UCSD-AML1 (cell line): ENCODE results near the gene CCDC39.
"Not testable (repeated sequence)": the region's sequence is repeated elsewhere in the genome, so short reads cannot be mapped to it uniquely, and the experiment has no call there.

Experiments
- DNase-seq: peaks from one replicate; lab custom pipeline; 2025; ENCODE audit not compliant: unreplicated experiment; lab: John Stamatoyannopoulos, UW

Gene CCDC39

GRCh38 chr3:180624714-180625113 lies 54.6 kb downstream of the CCDC39 start:
- no peak for DNase-seq

GRCh38 chr3:180619723-180620122 lies 59.6 kb downstream of the CCDC39 start:
- no peak for DNase-seq

GRCh38 chr3:180618563-180618962 lies 60.7 kb downstream of the CCDC39 start:
- not testable (repeated sequence) for DNase-seq

GRCh38 chr3:180617049-180617448 lies 62.2 kb downstream of the CCDC39 start:
- no peak for DNase-seq

- DNase-seq: no peak
These were observed 63.3 kb downstream of the CCDC39 start for GRCh38 chr3:180615954-180616353.

GRCh38 chr3:180612364-180612763 lies 66.9 kb downstream of the CCDC39 start:
- no peak for DNase-seq

- no peak for DNase-seq
These were observed 68.3 kb downstream of the CCDC39 start for GRCh38 chr3:180611006-180611405.

GRCh38 chr3:180601688-180602666 lies 77.3 kb downstream of the CCDC39 start, which contains the start of gene TTC14:
TTC14 (plus strand) TSS chr3:180602163; CDS start chr3:180602262, 99 bp downstream.
- DNase-seq: peak; percentile 88

GRCh38 chr3:180600473-180600872 lies 78.8 kb downstream of the CCDC39 start:
- no peak for DNase-seq

GRCh38 chr3:180595559-180595935 lies 83.7 kb downstream of the CCDC39 start:
- no peak for DNase-seq

- DNase-seq: no peak
These were observed 84.4 kb downstream of the CCDC39 start for GRCh38 chr3:180594631-180595558.

GRCh38 chr3:180593631-180594030 lies 85.7 kb downstream of the CCDC39 start:
- DNase-seq: not testable (repeated sequence)

GRCh38 chr3:180590396-180590795 lies 88.9 kb downstream of the CCDC39 start:
- no peak for DNase-seq

GRCh38 chr3:180580934-180581333 lies 98.4 kb downstream of the CCDC39 start:
- no peak for DNase-seq

- DNase-seq: no peak
These were observed 103.7 kb downstream of the CCDC39 start for GRCh38 chr3:180575571-180575970.

- DNase-seq: no peak
These were observed 107.3 kb downstream of the CCDC39 start for GRCh38 chr3:180571831-180572598.

- no peak for DNase-seq
These were observed 109.1 kb downstream of the CCDC39 start for GRCh38 chr3:180570238-180570637.

- DNase-seq: no peak
These were observed 114.6 kb downstream of the CCDC39 start for GRCh38 chr3:180564676-180565075.
